Right cardiac atrium (tissue), 5 donors: ENCODE results near the gene CDH16. TPM values are rescaled to one million over a fixed set of nuclear protein-coding genes. Genes with fewer than 3 reads are reported as not detected.

Experiments
- ATAC-seq, 2 donors: fragments of 200-7000 bp; cut with Tn5 transposase; one replicate each; pipeline versions ENCODE4 v1.8.0 to v1.9.1; 2020; ENCODE audit warnings: moderate library complexity in 2 of 2, mild to moderate bottlenecking in 1 of 2
- DNase-seq, 3 donors: peaks; one replicate each; pipeline ENCODE4 v3.0.0-alpha.2; 2020
- H3K27ac ChIP-seq: one replicate; pipeline ENCODE4 v1.5.1; 2013; ENCODE audit warnings: mild to moderate bottlenecking, low read length, control low read depth, moderate library complexity
- H3K27me3 ChIP-seq: one replicate; pipeline ENCODE4 v1.6.1; 2013; ENCODE audit not compliant: control insufficient read depth, insufficient read depth
- H3K4me1 ChIP-seq: one replicate; pipeline ENCODE4 v1.6.1; 2013; ENCODE audit warnings: low read length; ENCODE audit not compliant: control insufficient read depth, insufficient read depth
- H3K4me3 ChIP-seq: one replicate; pipeline ENCODE4 v1.5.1; 2013; ENCODE audit warnings: low read length, control low read depth
- H3K9me3 ChIP-seq: one replicate; pipeline ENCODE4 v1.6.1; 2013; ENCODE audit warnings: low read length; ENCODE audit not compliant: control insufficient read depth
- WGBS: extraction: QIAGEN DNeasy Blood & Tissue Kit; methylation state at CpG from one replicate; pipeline ENCODE4 v1.1.7; 2013; 5-methylcytosine and 5-hydroxymethylcytosine counted together
- intact Hi-C, 4 donors: fragments of 100-400 bp; cut with DNase I; formaldehyde crosslinking; loops; one replicate each; pipeline versions ENCODE4 v1.11.0 to v1.14.0; 2022 to 2023
- polyA plus RNA-seq: library from polyadenylated mRNA; stranded (reverse); fragments of 200-250 nt; gene quantifications from one replicate; pipeline ENCODE4 v1.2.3, GENCODE V29; 2013
- total RNA-seq, 4 donors: library from RNA; stranded (reverse); fragmentation: NEBNext Ultra II Directional; extraction: Animal tissue kit (Norgen Biotek cat#: 25700); gene quantifications; one replicate each; pipeline ENCODE4 v1.2.1, GENCODE V29; 2021
- donor health status: healthy with polysubstance abuse.
- donor health status: DM: no; HTN: yes; CAD: no.
- donor health status: DM: no; HTN: no; CAD: no.
- donor health status: DM: no; HTN: yes; CAD: no; lungs with severe emphysema.
- donor health status: DM: yes; HTN: yes; CAD: no.

Gene CDH16
- total and polyA plus RNA-seq, 5 donors: 0.38 to 0.97 (median 0.57) TPM

- ATAC-seq: peak; percentile 72 to 79
- intact Hi-C loops: no loop called here
- H3K27ac ChIP-seq: no peak overlapping the region
These were observed 35.5 kb upstream of the CDH16 start for GRCh38 chr16:66954097-66954659.

GRCh38 chr16:66953462-66954096 is 34.9 kb upstream of the CDH16 start:
- intact Hi-C loops: no loop called here
- Histone ChIP-seq H3K27ac (no peak overlapping the region), H3K27me3 (no peaks in the 10 kb centered on the region), H3K4me3 (no peak overlapping the region), H3K4me1 (no peaks in the 10 kb centered on the region), H3K9me3 (no peaks in the 10 kb centered on the region)
- ATAC-seq: no peak
- DNase-seq: no peak
- WGBS: 80% methylated on average over 10 of the region's 10 CpGs

More at GRCh38 chr16:66954097-66954659, 35.5 kb upstream of the CDH16 start:
- no peak overlapping the region for H3K4me3 ChIP-seq
- peak; percentile 59 to 86 (median 85) for DNase-seq
- no peaks in the 10 kb centered on the region for H3K27me3 ChIP-seq
- 20% methylated on average over 8 of the region's 8 CpGs for WGBS
- H3K4me1 ChIP-seq: no peaks in the 10 kb centered on the region
- H3K9me3 ChIP-seq: no peaks in the 10 kb centered on the region

GRCh38 chr16:66952430-66953110 is 33.9 kb upstream of the CDH16 start:
- Histone ChIP-seq H3K27ac (no peak overlapping the region), H3K9me3 (no peaks in the 10 kb centered on the region), H3K4me1 (no peaks in the 10 kb centered on the region), H3K4me3 (no peak overlapping the region), H3K27me3 (no peaks in the 10 kb centered on the region)
- ATAC-seq (no peak), DNase-seq (no peak)
- 86% methylated on average over 7 of the region's 7 CpGs for WGBS
- intact Hi-C loops: no loop called here

GRCh38 chr16:66950971-66951790 is 32.5 kb upstream of the CDH16 start:
- H3K9me3 ChIP-seq: no peaks in the 10 kb centered on the region
- H3K4me1 ChIP-seq: no peaks in the 10 kb centered on the region
- intact Hi-C loops: no loop called here
- DNase-seq (no peak), ATAC-seq (no peak)
- H3K4me3 ChIP-seq: no peak overlapping the region
- WGBS: 80% methylated on average over 4 of the region's 4 CpGs
- no peak overlapping the region for H3K27ac ChIP-seq
- no peaks in the 10 kb centered on the region for H3K27me3 ChIP-seq

- DNase-seq (no peak), ATAC-seq (no peak)
- intact Hi-C loops: no loop called here
- H3K27ac ChIP-seq: no peak overlapping the region
- no peak overlapping the region for H3K4me3 ChIP-seq
- H3K27me3 ChIP-seq: no peaks in the 10 kb centered on the region
- 77% methylated on average over 2 of the region's 2 CpGs for WGBS
- H3K4me1 ChIP-seq: no peaks in the 10 kb centered on the region
- no peaks in the 10 kb centered on the region for H3K9me3 ChIP-seq
These were observed 31.8 kb upstream of the CDH16 start for GRCh38 chr16:66950437-66950836.

GRCh38 chr16:66949472-66949871 is 30.8 kb upstream of the CDH16 start:
- no peak for DNase-seq
- intact Hi-C loops: loop anchor here in 1 of 4 donors (10.0 kb wide), 1 partner anchor 55 kb away; no protein-coding TSS in a partner anchor
- Histone ChIP-seq H3K4me3 (no peak overlapping the region), H3K9me3 (no peaks in the 10 kb centered on the region), H3K27me3 (no peaks in the 10 kb centered on the region), H3K27ac (no peak overlapping the region), H3K4me1 (no peaks in the 10 kb centered on the region)
- WGBS: 73% methylated on average over 6 of the region's 6 CpGs
- ATAC-seq: no peak

- Histone ChIP-seq H3K4me1 (no peaks in the 10 kb centered on the region), H3K4me3 (peak overlapping the region; percentile 68), H3K9me3 (no peaks in the 10 kb centered on the region), H3K27ac (no peak overlapping the region), H3K27me3 (no peaks in the 10 kb centered on the region)
- ATAC-seq: peak; percentile 3 to 16
- intact Hi-C loops: loop anchor here in 1 of 4 donors (10.0 kb wide), 1 partner anchor 54 kb away; no protein-coding TSS in a partner anchor
- DNase-seq: no peak
- 18% methylated on average over 21 of the region's 21 CpGs for WGBS
These were observed 30.1 kb upstream of the CDH16 start for GRCh38 chr16:66948837-66949225.

GRCh38 chr16:66948134-66948836 is 29.6 kb upstream of the CDH16 start:
- DNase-seq (peak in 2 of 3 donors; percentile 64 to 71), ATAC-seq (peak; percentile 26 to 44)
- Histone ChIP-seq H3K9me3 (no peaks in the 10 kb centered on the region), H3K27ac (no peak overlapping the region), H3K4me1 (no peaks in the 10 kb centered on the region), H3K27me3 (no peaks in the 10 kb centered on the region), H3K4me3 (peak overlapping the region; percentile 68)
- intact Hi-C loops: loop anchor here in 1 of 4 donors (10.0 kb wide), 1 partner anchor 53 kb away; no protein-coding TSS in a partner anchor
- WGBS: 3% methylated on average over 44 of the region's 44 CpGs

GRCh38 chr16:66947302-66948065 is 28.8 kb upstream of the CDH16 start:
- H3K4me3 ChIP-seq: peak overlapping the region; percentile 68
- ATAC-seq: peak; percentile 72 to 76
- no peaks in the 10 kb centered on the region for H3K9me3 ChIP-seq
- intact Hi-C loops: loop anchor here in 1 of 4 donors (10.0 kb wide), 1 partner anchor 53 kb away; no protein-coding TSS in a partner anchor
- no peaks in the 10 kb centered on the region for H3K27me3 ChIP-seq
- WGBS: under 1% methylated on average over 21 of the region's 23 CpGs
- peak; percentile 81 to 93 (median 86) for DNase-seq
- no peak overlapping the region for H3K27ac ChIP-seq
- H3K4me1 ChIP-seq: no peaks in the 10 kb centered on the region

GRCh38 chr16:66946974-66947301 is 28.3 kb upstream of the CDH16 start:
- no peaks in the 10 kb centered on the region for H3K27me3 ChIP-seq
- DNase-seq: no peak
- no peaks in the 10 kb centered on the region for H3K4me1 ChIP-seq
- 38% methylated on average over 5 of the region's 5 CpGs for WGBS
- H3K4me3 ChIP-seq: no peak overlapping the region
- intact Hi-C loops: loop anchor here in 1 of 4 donors (10.0 kb wide), 1 partner anchor 52 kb away; no protein-coding TSS in a partner anchor
- no peak overlapping the region for H3K27ac ChIP-seq
- no peak for ATAC-seq
- no peaks in the 10 kb centered on the region for H3K9me3 ChIP-seq
